HepG2 (cell line): ENCODE measurements around the gene METTL1. TPM values are rescaled to one million over a fixed set of nuclear protein-coding genes. Genes with fewer than 3 reads are reported as not detected.

Experiments
- ATAD3A ChIP-seq: sonication (generic); formaldehyde crosslinking; IDR thresholded peaks from 2 replicates; pipeline ENCODE4 v1.4.0; 2020; ENCODE audit warnings: missing genetic modification reagents
- CSRNP2 ChIP-seq: sonication (generic); formaldehyde crosslinking; conservative IDR thresholded peaks from 2 replicates; pipeline ENCODE4 v1.8.0; 2022; ENCODE audit warnings: low read depth, missing genetic modification reagents
- FOXM1 ChIP-seq: sonication (generic); formaldehyde crosslinking; IDR thresholded peaks from 2 replicates; pipeline ENCODE4 v1.5.0; 2020; ENCODE audit warnings: missing genetic modification reagents
- NFIB ChIP-seq: sonication (generic); formaldehyde crosslinking; IDR thresholded peaks from 2 replicates; pipeline ENCODE4 v1.9.0; 2021; ENCODE audit warnings: missing genetic modification reagents, mild to moderate bottlenecking, borderline replicate concordance
- SMAD9 ChIP-seq: sonication (generic); formaldehyde crosslinking; IDR thresholded peaks from 2 replicates; pipeline ENCODE4 v1.5.1; 2020; ENCODE audit warnings: mild to moderate bottlenecking, missing genetic modification reagents
- USF2 ChIP-seq, 2 experiments: sonication (generic) in 1 of 2; formaldehyde crosslinking in 1 of 2; IDR thresholded peaks; 2 replicates each; pipeline versions ENCODE4 v1.5.1 to v1.6.1; 2011 to 2020; ENCODE audit warnings: borderline replicate concordance in 1 of 2, low read depth in 1 of 2, low read length in 1 of 2, mild to moderate bottlenecking in 1 of 2, missing genetic modification reagents in 1 of 2, moderate library complexity in 1 of 2
- ZBTB1 ChIP-seq: sonication (generic); formaldehyde crosslinking; IDR thresholded peaks from 2 replicates; pipeline ENCODE4 v1.4.0; 2020; ENCODE audit warnings: missing genetic modification reagents, borderline replicate concordance
- ZBTB40 ChIP-seq, 2 experiments: fragments of 450-650 bp in 1 of 2; sonication (generic) in 1 of 2; formaldehyde crosslinking in 1 of 2; IDR thresholded peaks; 2 replicates each; pipeline versions ENCODE4 v1.6.1 to v1.8.0; 2016 to 2022; ENCODE audit warnings: antibody characterized with exemption in 1 of 2, mild to moderate bottlenecking in 1 of 2, missing genetic modification reagents in 1 of 2
- ZNF205 ChIP-seq: IDR thresholded peaks from 2 replicates; pipeline ENCODE4 v1.6.1; 2018; ENCODE audit warnings: missing biosample characterization, missing genetic modification reagents
- ZNF337 ChIP-seq: sonication (generic); formaldehyde crosslinking; IDR thresholded peaks from 2 replicates; pipeline ENCODE4 v1.5.1; 2020; ENCODE audit warnings: missing genetic modification reagents, low read depth, mild to moderate bottlenecking, borderline replicate concordance
- ZNF441 ChIP-seq: sonication (generic); formaldehyde crosslinking; IDR thresholded peaks from 2 replicates; pipeline ENCODE4 v1.7.0; 2021; ENCODE audit warnings: missing genetic modification reagents, borderline replicate concordance
- ZNF7 ChIP-seq: IDR thresholded peaks from 2 replicates; pipeline ENCODE4 v1.6.1; 2016; ENCODE audit warnings: missing biosample characterization, missing genetic modification reagents
- polyA plus RNA-seq, 8 experiments: library from polyadenylated mRNA; depleted of rRNA in 3 of 8; stranded (reverse) in 7 of 8; unstranded in 1 of 8; fragments of >200 nt; fragmentation: Illumina TruSeq in 4 of 8; extraction: Trizol in 4 of 8; gene quantifications; 2 replicates each; pipeline versions ENCODE4 v1.2.1 to v1.2.3, GENCODE V29; 2011 to 2016; ENCODE audit warnings: low read depth in 4 of 8, missing spikeins in 1 of 8, mixed read lengths in 1 of 8; ENCODE audit not compliant: insufficient read depth in 1 of 8
- total RNA-seq, 5 experiments: library from RNA; depleted of rRNA; stranded (reverse); fragments of >200 nt; fragmentation: Illumina TruSeq; extraction: Trizol; gene quantifications; 2 replicates each; pipeline ENCODE4 v1.2.3, GENCODE V29; 2016; ENCODE audit warnings: low read depth in 1 of 5

METTL1 gene
- total and polyA plus RNA-seq, 2 of the 13 experiments (the other 11 are each of a cell fraction or from before 2014, with no cell fraction given): 34.7 to 36.9 TPM

- TF ChIP-seq ZBTB40 (IDR thresholded peaks at IDR 0.05) (no peak), ZBTB40 (CRISPR knock-in tag; IDR thresholded peaks at IDR 0.05) (peak; percentile 73; the same call in 1 of the 2 replicates), USF2 (IDR thresholded peaks at IDR 0.05; ENCODE audit: low read depth, low read length) (peak; percentile 100), USF2 (CRISPR knock-in tag; IDR thresholded peaks at IDR 0.05; ENCODE audit: borderline replicate concordance) (peak; percentile 100), ZNF441 (CRISPR knock-in tag) (peak; percentile 91), ZNF205 (CRISPR knock-in tag) (0 out of 2 replicates have a peak, but pooled peaks have one; percentile 49), SMAD9 (no peak), ZBTB1 (CRISPR knock-in tag) (no peak), NFIB (no peak), ATAD3A (no peak), ZNF337 (peak; percentile 52; the same call in 1 of the 2 replicates), CSRNP2 (CRISPR knock-in tag) (no peak), ZNF7 (CRISPR knock-in tag) (no peak), FOXM1 (CRISPR knock-in tag) (no peak)
Measured at GRCh38 chr12:57751788-57752667, 19.9 kb downstream of the METTL1 start, which contains the start of gene CDK4 (continued).
